SU-DHL-6 (cell line): Measurements from ENCODE around the gene STRA6.

Experiments
- H2AFZ ChIP-seq: fragments of 200-600 bp; sonication (generic); 2 replicates; pipeline ENCODE4 v1.6.1; 2014; ENCODE audit warnings: low read depth, mild to moderate bottlenecking, moderate library complexity, mixed read lengths, antibody characterized with exemption, low read length; ENCODE audit not compliant: severe bottlenecking
- H3F3A ChIP-seq: fragments of 200-600 bp; shearing (Covaris generic); 2 replicates; pipeline ENCODE4 v1.6.0; 2016; ENCODE audit warnings: antibody characterized with exemption, mild to moderate bottlenecking; ENCODE audit not compliant: insufficient read depth
- H3K27ac ChIP-seq: fragments of 200-600 bp; sonication (generic); 2 replicates; pipeline ENCODE4 v1.5.1; 2016; ENCODE audit warnings: low read depth, mild to moderate bottlenecking, low read length, moderate library complexity, mixed read lengths
- H3K27me3 ChIP-seq: fragments of 200-600 bp; sonication (generic), shearing (Covaris generic); 2 replicates; pipeline ENCODE4 v1.6.0; 2014; ENCODE audit warnings: mild to moderate bottlenecking, low read length
- H3K36me3 ChIP-seq: fragments of 200-600 bp; sonication (generic); 2 replicates; pipeline ENCODE4 v1.6.1; 2014; ENCODE audit warnings: mild to moderate bottlenecking, low read length, mixed read lengths
- H3K4me2 ChIP-seq: fragments of 300-600, 200-600 bp; shearing (Covaris generic), sonication (generic); 2 replicates; pipeline ENCODE4 v1.6.0; 2014; ENCODE audit warnings: low read length, low read depth, mild to moderate bottlenecking; ENCODE audit not compliant: poor library complexity, severe bottlenecking
- H3K4me3 ChIP-seq: fragments of 200-600 bp; sonication (generic); 2 replicates; pipeline ENCODE4 v1.5.1; 2014; ENCODE audit warnings: antibody characterized with exemption, low read length, mild to moderate bottlenecking, mixed read lengths; ENCODE audit not compliant: insufficient read depth, poor library complexity, severe bottlenecking
- H3K79me2 ChIP-seq: fragments of 200-600 bp; sonication (generic); 2 replicates; pipeline ENCODE4 v1.6.1; 2014; ENCODE audit warnings: mild to moderate bottlenecking, low read length, moderate library complexity; ENCODE audit not compliant: insufficient read depth
- H3K9ac ChIP-seq: fragments of 200-600 bp; sonication (generic); 2 replicates; pipeline ENCODE4 v1.7.0; 2014; ENCODE audit warnings: mild to moderate bottlenecking, low read length
- H3K9me2 ChIP-seq: fragments of 200-600 bp; sonication (generic); replicated peaks from 2 replicates; pipeline ENCODE4 v1.6.1; 2014; ENCODE audit warnings: low read length; ENCODE audit not compliant: insufficient read depth
- H3K9me3 ChIP-seq: fragments of 200-600 bp; sonication (generic); 2 replicates; pipeline ENCODE4 v1.6.1; 2014; ENCODE audit warnings: low read length, mixed read lengths; ENCODE audit not compliant: insufficient read depth
- H4K20me1 ChIP-seq: fragments of 200-600 bp; sonication (generic); 2 replicates; pipeline ENCODE4 v1.6.1; 2014; ENCODE audit warnings: low read depth, mild to moderate bottlenecking, antibody characterized with exemption, low read length, moderate library complexity, mixed read lengths
- EZH2phosphoT487 ChIP-seq: fragments of 200-600 bp; sonication (generic), shearing (Covaris generic); conservative IDR thresholded peaks from 2 replicates; pipeline ENCODE4 v1.6.1; 2018; ENCODE audit warnings: mild to moderate bottlenecking, antibody characterized with exemption, low read length, moderate library complexity, mixed read lengths
- TF ChIP-seq, protein P1 (sequence below): fragments of 200-600 bp; sonication (generic); IDR thresholded peaks from one replicate; pipeline ENCODE4 v1.5.1; 2017; ENCODE audit warnings: antibody characterized with exemption, mild to moderate bottlenecking, low read length, moderate library complexity; ENCODE audit not compliant: insufficient read depth, poor library complexity, severe bottlenecking

STRA6 gene

DNA sequence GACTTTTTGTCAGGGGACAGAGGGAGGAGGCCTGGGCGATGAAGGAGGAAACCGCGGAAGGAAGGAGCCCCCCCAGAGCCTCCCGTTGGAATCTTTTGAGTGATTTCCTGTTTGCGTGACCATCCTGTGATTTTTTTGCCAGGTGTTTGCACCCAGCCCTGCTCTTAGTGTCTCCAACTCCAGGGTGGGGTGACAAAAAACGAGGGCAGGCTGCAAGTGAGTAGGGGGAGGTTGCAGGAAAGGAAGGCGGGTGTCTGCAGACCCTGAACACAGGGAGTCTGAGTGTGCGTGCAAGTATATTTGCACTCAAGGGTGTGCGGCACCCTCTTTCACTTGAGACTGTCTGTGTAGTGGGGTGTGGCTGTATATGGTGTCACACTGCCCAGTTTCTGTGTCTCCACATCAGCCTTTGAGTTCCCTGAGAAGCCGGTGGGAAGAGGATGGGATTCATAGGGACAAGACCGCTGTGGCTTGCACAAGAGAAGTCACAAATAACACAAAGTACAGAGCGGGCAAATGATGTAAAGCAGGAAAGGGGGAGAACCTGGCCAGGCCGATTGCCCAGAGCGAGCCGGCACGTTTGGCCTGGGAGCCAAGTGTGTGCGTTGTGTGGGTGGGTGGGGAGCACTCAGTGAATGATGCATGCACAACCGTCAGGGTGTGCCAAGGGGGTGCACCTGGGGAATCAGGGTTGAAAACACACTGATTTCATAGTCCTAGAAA lies 65.6 kb downstream of the STRA6 start:
- H3K4me2 ChIP-seq: no peak overlapping the region

DNA sequence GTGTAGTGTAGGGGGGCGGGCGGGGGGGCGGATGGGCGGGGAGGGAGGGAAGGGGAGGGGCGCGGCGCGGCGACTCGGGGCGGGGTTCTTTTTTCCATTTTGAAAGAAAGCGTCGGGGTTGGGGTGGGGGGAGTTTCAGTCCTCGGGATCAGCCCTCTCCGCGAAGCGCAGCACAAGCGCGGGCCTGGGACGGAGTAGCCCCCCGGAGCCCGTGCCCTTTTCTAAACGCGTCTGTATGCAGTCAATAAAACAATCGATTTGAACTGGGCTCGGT lies 66.1 kb downstream of the STRA6 start:
- no peaks in the 10 kb centered on the region for H3K79me2 ChIP-seq
- no peak overlapping the region for H2AFZ ChIP-seq
- TF ChIP-seq, protein P1, sequence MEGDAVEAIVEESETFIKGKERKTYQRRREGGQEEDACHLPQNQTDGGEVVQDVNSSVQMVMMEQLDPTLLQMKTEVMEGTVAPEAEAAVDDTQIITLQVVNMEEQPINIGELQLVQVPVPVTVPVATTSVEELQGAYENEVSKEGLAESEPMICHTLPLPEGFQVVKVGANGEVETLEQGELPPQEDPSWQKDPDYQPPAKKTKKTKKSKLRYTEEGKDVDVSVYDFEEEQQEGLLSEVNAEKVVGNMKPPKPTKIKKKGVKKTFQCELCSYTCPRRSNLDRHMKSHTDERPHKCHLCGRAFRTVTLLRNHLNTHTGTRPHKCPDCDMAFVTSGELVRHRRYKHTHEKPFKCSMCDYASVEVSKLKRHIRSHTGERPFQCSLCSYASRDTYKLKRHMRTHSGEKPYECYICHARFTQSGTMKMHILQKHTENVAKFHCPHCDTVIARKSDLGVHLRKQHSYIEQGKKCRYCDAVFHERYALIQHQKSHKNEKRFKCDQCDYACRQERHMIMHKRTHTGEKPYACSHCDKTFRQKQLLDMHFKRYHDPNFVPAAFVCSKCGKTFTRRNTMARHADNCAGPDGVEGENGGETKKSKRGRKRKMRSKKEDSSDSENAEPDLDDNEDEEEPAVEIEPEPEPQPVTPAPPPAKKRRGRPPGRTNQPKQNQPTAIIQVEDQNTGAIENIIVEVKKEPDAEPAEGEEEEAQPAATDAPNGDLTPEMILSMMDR: no peak
- TF ChIP-seq EZH2phosphoT487: no peak
- H3K36me3 ChIP-seq: no peaks in the 10 kb centered on the region
- H3F3A ChIP-seq: no peaks in the 10 kb centered on the region
- H3K27me3 ChIP-seq: no peaks in the 10 kb centered on the region
- H3K4me3 ChIP-seq: no peak overlapping the region
- no peaks in the 10 kb centered on the region for H4K20me1 ChIP-seq
- no peak overlapping the region for H3K9ac ChIP-seq
- H3K4me2 ChIP-seq: no peak overlapping the region
- H3K9me2 ChIP-seq: no peaks in the 10 kb centered on the region
- no peak overlapping the region for H3K27ac ChIP-seq
- no peaks in the 10 kb centered on the region for H3K9me3 ChIP-seq

More for the DNA sequence above, 65.6 kb downstream of the STRA6 start:
- Histone ChIP-seq H3K9me2 (no peaks in the 10 kb centered on the region), H3K9ac (no peak overlapping the region), H2AFZ (no peak overlapping the region), H3K36me3 (no peaks in the 10 kb centered on the region), H3K4me3 (no peak overlapping the region), H3K27me3 (no peaks in the 10 kb centered on the region), H3K9me3 (no peaks in the 10 kb centered on the region), H3K79me2 (no peaks in the 10 kb centered on the region), H4K20me1 (no peaks in the 10 kb centered on the region), H3F3A (no peaks in the 10 kb centered on the region), H3K27ac (no peak overlapping the region)
- TF ChIP-seq, protein P1: no peak
- no peak for TF ChIP-seq EZH2phosphoT487

DNA sequence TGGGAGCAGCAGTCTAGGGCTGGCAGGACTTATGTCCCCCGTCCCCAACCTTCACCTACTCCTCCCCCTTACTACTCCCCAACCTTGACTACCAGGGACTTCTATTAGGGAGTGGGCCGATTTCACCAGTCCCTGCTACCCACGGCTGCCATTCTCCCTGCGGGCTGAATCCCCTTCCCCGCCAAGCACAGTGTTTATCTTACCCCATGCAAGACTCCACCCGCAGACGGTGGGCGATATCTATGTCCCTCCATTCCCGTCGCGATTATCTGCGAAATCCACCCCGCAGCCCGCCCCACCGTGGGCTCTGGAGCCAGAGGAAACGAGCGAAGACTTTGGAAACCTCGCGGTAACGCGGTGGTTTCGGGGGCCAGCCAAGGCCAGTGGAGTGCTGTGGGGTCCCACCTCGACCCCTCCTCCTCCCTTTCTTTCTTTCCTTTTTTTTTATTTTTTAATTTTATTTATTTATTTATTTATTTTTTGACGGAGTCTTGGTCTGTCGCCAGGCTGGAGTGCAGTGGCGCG lies 67.5 kb downstream of the STRA6 start:
- no peaks in the 10 kb centered on the region for H3F3A ChIP-seq
- no peaks in the 10 kb centered on the region for H3K36me3 ChIP-seq
- H3K9me3 ChIP-seq: no peaks in the 10 kb centered on the region
- H3K9me2 ChIP-seq: no peaks in the 10 kb centered on the region
- no peak overlapping the region for H2AFZ ChIP-seq
- no peaks in the 10 kb centered on the region for H3K79me2 ChIP-seq
- H3K9ac ChIP-seq: no peak overlapping the region
- no peaks in the 10 kb centered on the region for H3K27me3 ChIP-seq
- no peaks in the 10 kb centered on the region for H4K20me1 ChIP-seq
- no peak overlapping the region for H3K27ac ChIP-seq
- TF ChIP-seq, protein P1: no peak
- TF ChIP-seq EZH2phosphoT487: no peak
- H3K4me2 ChIP-seq: no peak overlapping the region
- H3K4me3 ChIP-seq: no peak overlapping the region
